Neural progenitor cell (in vitro differentiated cells): ENCODE data around the gene ELAVL4.

Source experiments
- CTCF ChIP-seq: fragments of 200-600 bp; sonication (generic); IDR thresholded peaks from 2 replicates; pipeline ENCODE4 v1.5.1; 2017; ENCODE audit warnings: antibody characterized with exemption, mild to moderate bottlenecking
- EZH2 ChIP-seq: fragments of 200-600 bp; sonication (generic); IDR thresholded peaks from 2 replicates; pipeline ENCODE4 v1.6.1; 2017; ENCODE audit warnings: antibody characterized with exemption, mild to moderate bottlenecking, moderate library complexity

GRCh38 chr1:50110151-50110550 lies 1.4 kb downstream of the ELAVL4 start:
- TF ChIP-seq CTCF (no peak), EZH2 (no peak)
